ENCODE measurements around the gene RTN4RL2. TPM values are rescaled to one million over a fixed set of nuclear protein-coding genes. Genes with fewer than 3 reads are reported as not detected.

Gene RTN4RL2
- total and polyA plus RNA-seq, 10 of the 15 experiments (the other 5 are each of a cell fraction or from before 2014, with no cell fraction given): 0.14 to 1.1 (median 0.52) TPM; not detected in 4

- TF ChIP-seq MAX (IDR thresholded peaks at IDR 0.05; ENCODE audit: low read depth, low read length): peak; percentile 83
- TF ChIP-seq SREBF2 (IDR thresholded peaks at IDR 0.05; ENCODE audit: low read length): no peak
- peak; percentile 97 for TF ChIP-seq MXI1 (IDR thresholded peaks at IDR 0.05; ENCODE audit: low read depth, low read length)
- no peak for TF ChIP-seq RCOR1 (conservative IDR thresholded peaks at IDR 0.05; ENCODE audit: low read depth, low read length)
- peak; percentile 87 for TF ChIP-seq POU2F2 (IDR thresholded peaks at IDR 0.05; ENCODE audit: borderline replicate concordance, low read depth, low read length)
- no peak for TF ChIP-seq ZZZ3 (IDR thresholded peaks at IDR 0.05; ENCODE audit: control insufficient read depth, insufficient read length, low read depth)
- TF ChIP-seq, protein P1, sequence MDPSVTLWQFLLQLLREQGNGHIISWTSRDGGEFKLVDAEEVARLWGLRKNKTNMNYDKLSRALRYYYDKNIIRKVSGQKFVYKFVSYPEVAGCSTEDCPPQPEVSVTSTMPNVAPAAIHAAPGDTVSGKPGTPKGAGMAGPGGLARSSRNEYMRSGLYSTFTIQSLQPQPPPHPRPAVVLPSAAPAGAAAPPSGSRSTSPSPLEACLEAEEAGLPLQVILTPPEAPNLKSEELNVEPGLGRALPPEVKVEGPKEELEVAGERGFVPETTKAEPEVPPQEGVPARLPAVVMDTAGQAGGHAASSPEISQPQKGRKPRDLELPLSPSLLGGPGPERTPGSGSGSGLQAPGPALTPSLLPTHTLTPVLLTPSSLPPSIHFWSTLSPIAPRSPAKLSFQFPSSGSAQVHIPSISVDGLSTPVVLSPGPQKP (IDR thresholded peaks at IDR 0.05; ENCODE audit: low read depth, low read length): no peak
Measured at GRCh38 chr11:57424792-57425564, 35.4 kb upstream of the RTN4RL2 start (continued).

- peak overlapping the region; percentile 88 for H3K4me3 ChIP-seq
- ChIA-PET SMC1A (ENCODE audit: uncharacterized antibody, unreplicated experiment) (interaction anchor here (1.2 to 1.5 kb wide), 4 partner anchors 21 to 49 kb away, joined by 3 to 5 read pairs (median 4); no protein-coding TSS in a partner anchor), CTCF (interaction anchor here (1.1 to 3.9 kb wide), 6 partner anchors 9 to 101 kb away, joined by 3 to 15 read pairs (median 6); no protein-coding TSS in a partner anchor), RAD21 (ENCODE audit: unreplicated experiment) (interaction anchor here (1.2 to 3.3 kb wide), 5 partner anchors 19 to 100 kb away, joined by 3 to 21 read pairs (median 6); no protein-coding TSS in a partner anchor), POLR2A (interaction anchor here (0.6 to 3.3 kb wide), 6 partner anchors 9 to 102 kb away, joined by 3 to 22 read pairs (median 7); partner anchors contain the start of gene TNKS1BP1)
- peak overlapping the region; percentile 94 for H3K9ac ChIP-seq (ENCODE audit: control insufficient read depth, insufficient read depth, low read length)
- peaks cover 37% of the 10 kb centered on the region for H3K4me1 ChIP-seq (ENCODE audit: control insufficient read depth, insufficient read depth, low read length)
- peaks cover 61% of the 10 kb centered on the region for H3K79me2 ChIP-seq (ENCODE audit: control insufficient read depth, insufficient read depth, low read length)
- WGBS (ENCODE audit: insufficient coverage, insufficient replicate concordance, low lambda C conversion rate, missing lambda C conversion rate): 6% methylated on average over 15 of the region's 15 CpGs
- H3K27ac ChIP-seq (ENCODE audit: control insufficient read depth, insufficient read depth): peak overlapping the region; percentile 97
- TSS peak; percentile 62 for BruUV-seq (replicated peaks)
- intact Hi-C loops (cut with micrococcal nuclease; ENCODE audit: unreplicated experiment) (loop anchor here (1.0 to 5.0 kb wide), 3 partner anchors 20 to 231 kb away; partner anchors contain the start of gene CLP1), in situ Hi-C loops (cut with MboI) (no loop called here)
- no peaks in the 10 kb centered on the region for H4K20me1 ChIP-seq (ENCODE audit: control insufficient read depth, insufficient read depth)
- ATAC-seq (peak; percentile 3), DNase-seq (ENCODE audit: low read depth, low spot score) (no peak), FAIRE-seq (no peak)
- no peaks in the 10 kb centered on the region for H3K27me3 ChIP-seq (replicated peaks in 1 of 2; ENCODE audit: control insufficient read depth in 2 of 2, insufficient read depth in 2 of 2, low read length in 1 of 2)
- peak overlapping the region; percentile 9 for H2AFZ ChIP-seq (ENCODE audit: control insufficient read depth, low read depth, low read length)
- H3K36me3 ChIP-seq (ENCODE audit: control insufficient read depth in 2 of 2, insufficient read depth in 2 of 2, low read length in 1 of 2): peaks cover 12 to 17% of the 10 kb centered on the region in 2 experiments
- no peaks in the 10 kb centered on the region for H3K9me3 ChIP-seq (replicated peaks; ENCODE audit: control insufficient read depth, insufficient read depth, low read length)
- peak overlapping the region; percentile 99 for H3K4me2 ChIP-seq (ENCODE audit: control insufficient read depth, insufficient read depth)
- peak; percentile 67 for TF ChIP-seq MYC (IDR thresholded peaks at IDR 0.05; ENCODE audit: insufficient read depth, insufficient read length, insufficient replicate concordance, low read length, severe bottlenecking)
- TF ChIP-seq, protein P1 (IDR thresholded peaks at IDR 0.05; ENCODE audit: low read depth, low read length): no peak
- no peak for TF ChIP-seq ZSCAN29 (IDR thresholded peaks at IDR 0.05)
- no peak for TF ChIP-seq ZNF24 (IDR thresholded peaks at IDR 0.05)
- TF ChIP-seq ASH2L (IDR thresholded peaks at IDR 0.05; ENCODE audit: borderline replicate concordance, low read depth): no peak
- 0 out of 2 replicates have a peak, but pooled peaks have one; percentile 39 for TF ChIP-seq SIN3A (IDR thresholded peaks at IDR 0.05; ENCODE audit: low read depth, low read length)
- no peak; the same call in 1 of the 2 replicates for TF ChIP-seq POLR2A (IDR thresholded peaks at IDR 0.05; ENCODE audit: low read depth, low read length)
- TF ChIP-seq SMAD1 (IDR thresholded peaks at IDR 0.05; ENCODE audit: low read depth, partially characterized antibody): no peak
- no peak for TF ChIP-seq ZBED1 (IDR thresholded peaks at IDR 0.05; ENCODE audit: borderline replicate concordance)
- TF ChIP-seq DPF2 (IDR thresholded peaks at IDR 0.05): no peak
Measured at GRCh38 chr11:57425565-57426438, 34.5 kb upstream of the RTN4RL2 start.

Measured in GM12878 (cell line).